ENCODE results near the gene HEATR5B. TPM values are rescaled to one million over a fixed set of nuclear protein-coding genes. Genes with fewer than 3 reads are reported as not detected.

Gene HEATR5B
- total RNA-seq, 1 donor from 2014 or later: 22.2 TPM

DNA sequence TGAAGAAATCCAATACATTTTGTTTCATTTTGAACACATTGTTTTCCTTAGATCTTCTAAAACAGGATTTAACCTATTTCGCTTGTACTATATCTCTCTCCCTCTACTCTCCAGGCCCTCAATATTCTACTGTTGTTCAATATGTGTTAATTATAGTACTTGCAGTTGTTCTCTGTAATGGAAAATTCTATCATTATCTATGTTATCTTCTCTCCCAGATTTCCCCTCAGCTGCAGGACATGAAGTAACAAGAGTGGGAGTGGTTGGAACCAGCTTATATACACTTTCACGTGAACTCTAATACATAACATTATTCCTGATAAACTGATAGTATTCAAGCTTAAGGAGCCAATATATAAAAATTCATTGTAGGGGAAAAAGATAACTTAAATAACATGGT is 110.9 kb downstream of the HEATR5B start:
- H3K27ac Mint-ChIP-seq: no peak overlapping the region
- H3K4me1 Mint-ChIP-seq (ENCODE audit: low read depth): no peaks in the 10 kb centered on the region
- TF ChIP-seq, protein P1, sequence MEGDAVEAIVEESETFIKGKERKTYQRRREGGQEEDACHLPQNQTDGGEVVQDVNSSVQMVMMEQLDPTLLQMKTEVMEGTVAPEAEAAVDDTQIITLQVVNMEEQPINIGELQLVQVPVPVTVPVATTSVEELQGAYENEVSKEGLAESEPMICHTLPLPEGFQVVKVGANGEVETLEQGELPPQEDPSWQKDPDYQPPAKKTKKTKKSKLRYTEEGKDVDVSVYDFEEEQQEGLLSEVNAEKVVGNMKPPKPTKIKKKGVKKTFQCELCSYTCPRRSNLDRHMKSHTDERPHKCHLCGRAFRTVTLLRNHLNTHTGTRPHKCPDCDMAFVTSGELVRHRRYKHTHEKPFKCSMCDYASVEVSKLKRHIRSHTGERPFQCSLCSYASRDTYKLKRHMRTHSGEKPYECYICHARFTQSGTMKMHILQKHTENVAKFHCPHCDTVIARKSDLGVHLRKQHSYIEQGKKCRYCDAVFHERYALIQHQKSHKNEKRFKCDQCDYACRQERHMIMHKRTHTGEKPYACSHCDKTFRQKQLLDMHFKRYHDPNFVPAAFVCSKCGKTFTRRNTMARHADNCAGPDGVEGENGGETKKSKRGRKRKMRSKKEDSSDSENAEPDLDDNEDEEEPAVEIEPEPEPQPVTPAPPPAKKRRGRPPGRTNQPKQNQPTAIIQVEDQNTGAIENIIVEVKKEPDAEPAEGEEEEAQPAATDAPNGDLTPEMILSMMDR (IDR thresholded peaks at IDR 0.05; ENCODE audit: unreplicated experiment): no peak
- H3K9me3 Mint-ChIP-seq (ENCODE audit: low read depth): no peaks in the 10 kb centered on the region
- H3K36me3 Mint-ChIP-seq (ENCODE audit: insufficient read depth): peaks cover 2% of the 10 kb centered on the region
- H3K4me3 Mint-ChIP-seq (ENCODE audit: low read depth): no peak overlapping the region
- no peaks in the 10 kb centered on the region for H3K27me3 Mint-ChIP-seq
- DNase-seq (ENCODE audit: low spot score, unreplicated experiment): no peak

GRCh38 chr2:36971990-36972389 is 112.2 kb downstream of the HEATR5B start:
- Mint-ChIP-seq H3K36me3 (ENCODE audit: insufficient read depth) (no peaks in the 10 kb centered on the region), H3K4me1 (ENCODE audit: low read depth) (peaks cover 10% of the 10 kb centered on the region), H3K27ac (no peak overlapping the region), H3K4me3 (ENCODE audit: low read depth) (no peak overlapping the region), H3K9me3 (ENCODE audit: low read depth) (no peaks in the 10 kb centered on the region), H3K27me3 (no peaks in the 10 kb centered on the region)
- TF ChIP-seq, protein P1 (IDR thresholded peaks at IDR 0.05; ENCODE audit: unreplicated experiment): no peak
- DNase-seq (ENCODE audit: low spot score, unreplicated experiment): no peak

GRCh38 chr2:36967236-36967876 is 116.8 kb downstream of the HEATR5B start:
- peak overlapping the region; percentile 97 for H3K4me3 Mint-ChIP-seq (ENCODE audit: low read depth)
- peaks cover 36% of the 10 kb centered on the region for H3K4me1 Mint-ChIP-seq (ENCODE audit: low read depth)
- DNase-seq (ENCODE audit: low spot score, unreplicated experiment): no peak
- H3K36me3 Mint-ChIP-seq (ENCODE audit: insufficient read depth): no peaks in the 10 kb centered on the region
- no peaks in the 10 kb centered on the region for H3K27me3 Mint-ChIP-seq
- H3K9me3 Mint-ChIP-seq (ENCODE audit: low read depth): no peaks in the 10 kb centered on the region
- H3K27ac Mint-ChIP-seq: peak overlapping the region; percentile 95
- TF ChIP-seq, protein P1 (IDR thresholded peaks at IDR 0.05; ENCODE audit: unreplicated experiment): no peak

GRCh38 chr2:36966370-36967235 is 117.6 kb downstream of the HEATR5B start, which contains the start of gene STRN:
TSS of gene STRN (minus strand) at chr2:36966536. CDS start at chr2:36966463, 73 bp downstream.
- Mint-ChIP-seq H3K27ac (peak within 1 kb of the TSS; percentile 95), H3K9me3 (ENCODE audit: low read depth) (no peaks in the 10 kb centered on the region), H3K36me3 (ENCODE audit: insufficient read depth) (no peaks in the 10 kb centered on the region), H3K4me1 (ENCODE audit: low read depth) (peaks cover 41% of the 10 kb centered on the region), H3K4me3 (ENCODE audit: low read depth) (peak within 1 kb of the TSS; percentile 97), H3K27me3 (no peaks in the 10 kb centered on the region)
- TF ChIP-seq, protein P1 (IDR thresholded peaks at IDR 0.05; ENCODE audit: unreplicated experiment): no peak
- DNase-seq (ENCODE audit: low spot score, unreplicated experiment): peak; percentile 94

GRCh38 chr2:36965751-36966369 is 118.3 kb downstream of the HEATR5B start:
- H3K27ac Mint-ChIP-seq: peak overlapping the region; percentile 95
- TF ChIP-seq, protein P1 (IDR thresholded peaks at IDR 0.05; ENCODE audit: unreplicated experiment): no peak
- H3K4me3 Mint-ChIP-seq (ENCODE audit: low read depth): peak overlapping the region; percentile 97
- no peaks in the 10 kb centered on the region for H3K27me3 Mint-ChIP-seq
- H3K36me3 Mint-ChIP-seq (ENCODE audit: insufficient read depth): no peaks in the 10 kb centered on the region
- peak; percentile 58 for DNase-seq (ENCODE audit: low spot score, unreplicated experiment)
- H3K4me1 Mint-ChIP-seq (ENCODE audit: low read depth): peaks cover 43% of the 10 kb centered on the region
- H3K9me3 Mint-ChIP-seq (ENCODE audit: low read depth): no peaks in the 10 kb centered on the region
